Hepatocyte (in vitro differentiated cells): ENCODE results near the gene OSBPL10. TPM values are rescaled to one million over a fixed set of nuclear protein-coding genes. Genes with fewer than 3 reads are reported as not detected.
A peak's percentile ranks its signal among the peaks of the same experiment; 100 is the strongest.

ENCODE experiments used
- DNase-seq: peaks from one replicate; pipeline ENCODE4 v3.0.0-alpha.2; 2016; ENCODE audit warnings: low spot score
- H2AFZ ChIP-seq: fragments of 200-600 bp; sonication (generic); 2 replicates; pipeline ENCODE4 v1.6.0; 2016; ENCODE audit warnings: antibody characterized with exemption, mild to moderate bottlenecking
- H3K27ac ChIP-seq: fragments of 200-600 bp; sonication (generic); 2 replicates; pipeline ENCODE4 v1.5.1; 2016; ENCODE audit warnings: mild to moderate bottlenecking
- H3K27me3 ChIP-seq: fragments of 200-600 bp; sonication (generic); 2 replicates; pipeline ENCODE4 v1.6.1; 2016
- H3K36me3 ChIP-seq: fragments of 200-600 bp; sonication (generic); replicated peaks from 2 replicates; pipeline ENCODE4 v1.5.1; 2016; ENCODE audit warnings: low read depth; ENCODE audit not compliant: insufficient read depth
- H3K4me1 ChIP-seq: fragments of 200-600 bp; sonication (generic); 2 replicates; pipeline ENCODE4 v1.5.1; 2016; ENCODE audit warnings: mild to moderate bottlenecking, moderate library complexity; ENCODE audit not compliant: insufficient read depth
- H3K4me2 ChIP-seq: fragments of 200-600 bp; sonication (generic); 2 replicates; pipeline ENCODE4 v1.6.0; 2016
- H3K4me3 ChIP-seq: fragments of 200-600 bp; sonication (generic); 2 replicates; pipeline ENCODE4 v1.5.1; 2016; ENCODE audit warnings: mild to moderate bottlenecking
- H3K79me2 ChIP-seq: fragments of 200-600 bp; sonication (generic); 2 replicates; pipeline ENCODE4 v1.6.0; 2017; ENCODE audit warnings: mild to moderate bottlenecking
- H3K9me2 ChIP-seq: fragments of 200-600 bp; sonication (generic); replicated peaks from 2 replicates; pipeline ENCODE4 v1.6.0; 2017; ENCODE audit warnings: mild to moderate bottlenecking; ENCODE audit not compliant: insufficient read depth
- H3K9me3 ChIP-seq: fragments of 200-600 bp; sonication (generic); 2 replicates; pipeline ENCODE4 v1.5.1; 2016; ENCODE audit warnings: low read depth, mild to moderate bottlenecking
- H4K20me1 ChIP-seq: fragments of 200-600 bp; sonication (generic); 2 replicates; pipeline ENCODE4 v1.6.0; 2016; ENCODE audit warnings: mild to moderate bottlenecking; ENCODE audit not compliant: insufficient read depth, poor library complexity, severe bottlenecking
- EZH2 ChIP-seq: fragments of 200-600 bp; sonication (generic); IDR thresholded peaks from 2 replicates; pipeline ENCODE4 v1.6.1; 2016; ENCODE audit warnings: antibody characterized with exemption, mild to moderate bottlenecking, borderline replicate concordance
- EZH2phosphoT487 ChIP-seq: fragments of 200-600 bp; sonication (generic); IDR thresholded peaks from one replicate; pipeline ENCODE4 v1.6.1; 2018; ENCODE audit warnings: antibody characterized with exemption, mild to moderate bottlenecking, low read depth, moderate library complexity; ENCODE audit not compliant: unreplicated experiment, severe bottlenecking
- WGBS: methylation state at CpG from one replicate; pipeline ENCODE4 v1.1.6; 2016; ENCODE audit warnings: low lambda C conversion rate; ENCODE audit errors: missing lambda C conversion rate; 5-methylcytosine and 5-hydroxymethylcytosine counted together
- polyA plus RNA-seq: library from polyadenylated mRNA; unstranded; fragments of >200 nt; fragmentation: Nextera tagmentation; extraction: Ambion mirVana; gene quantifications from 2 replicates; pipeline ENCODE4 v1.2.1, GENCODE V29; 2016
- total RNA-seq: library from RNA; depleted of rRNA; stranded (reverse); fragments of >200 nt; gene quantifications from 2 replicates; pipeline ENCODE4 v1.2.3, GENCODE V29; 2014
- TF ChIP-seq, protein P1 (sequence below): fragments of 200-600 bp; sonication (generic); IDR thresholded peaks from 2 replicates; pipeline ENCODE4 v1.5.1; 2016; ENCODE audit warnings: antibody characterized with exemption, mild to moderate bottlenecking; ENCODE audit not compliant: poor library complexity

Gene OSBPL10
- total and polyA plus RNA-seq, 2 experiments from 2014 or later: 18.2 to 32.8 TPM

DNA sequence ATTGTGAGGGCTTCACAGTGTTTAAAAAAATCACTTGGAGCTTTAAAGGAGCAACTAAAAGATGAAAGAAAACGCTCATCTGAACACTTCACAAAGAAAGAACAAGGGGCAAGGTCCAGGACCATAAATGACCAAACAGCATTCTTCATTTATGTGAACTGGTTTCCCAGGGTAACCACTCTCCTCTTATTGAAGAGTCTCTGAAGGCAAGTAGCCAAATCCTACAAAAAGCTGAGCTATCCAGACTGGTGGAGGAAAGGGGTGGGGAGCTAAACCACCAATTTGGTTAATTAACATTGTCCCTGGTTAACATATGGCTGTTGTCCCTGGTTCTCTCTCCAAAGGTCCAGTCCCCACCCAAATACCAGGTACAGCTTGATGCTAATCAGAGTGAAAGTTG, 58.1 kb downstream of the OSBPL10 start:
- H3K4me1 ChIP-seq: peaks cover 4% of the 10 kb centered on the region
- H3K27ac ChIP-seq: peak overlapping the region; percentile 77
- no peak overlapping the region for H3K4me3 ChIP-seq
- TF ChIP-seq, protein P1, sequence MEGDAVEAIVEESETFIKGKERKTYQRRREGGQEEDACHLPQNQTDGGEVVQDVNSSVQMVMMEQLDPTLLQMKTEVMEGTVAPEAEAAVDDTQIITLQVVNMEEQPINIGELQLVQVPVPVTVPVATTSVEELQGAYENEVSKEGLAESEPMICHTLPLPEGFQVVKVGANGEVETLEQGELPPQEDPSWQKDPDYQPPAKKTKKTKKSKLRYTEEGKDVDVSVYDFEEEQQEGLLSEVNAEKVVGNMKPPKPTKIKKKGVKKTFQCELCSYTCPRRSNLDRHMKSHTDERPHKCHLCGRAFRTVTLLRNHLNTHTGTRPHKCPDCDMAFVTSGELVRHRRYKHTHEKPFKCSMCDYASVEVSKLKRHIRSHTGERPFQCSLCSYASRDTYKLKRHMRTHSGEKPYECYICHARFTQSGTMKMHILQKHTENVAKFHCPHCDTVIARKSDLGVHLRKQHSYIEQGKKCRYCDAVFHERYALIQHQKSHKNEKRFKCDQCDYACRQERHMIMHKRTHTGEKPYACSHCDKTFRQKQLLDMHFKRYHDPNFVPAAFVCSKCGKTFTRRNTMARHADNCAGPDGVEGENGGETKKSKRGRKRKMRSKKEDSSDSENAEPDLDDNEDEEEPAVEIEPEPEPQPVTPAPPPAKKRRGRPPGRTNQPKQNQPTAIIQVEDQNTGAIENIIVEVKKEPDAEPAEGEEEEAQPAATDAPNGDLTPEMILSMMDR: no peak
- no peak for TF ChIP-seq EZH2
- no peak for TF ChIP-seq EZH2phosphoT487
- peak; percentile 55 for DNase-seq
- no peaks in the 10 kb centered on the region for H3K27me3 ChIP-seq
- no peaks in the 10 kb centered on the region for H3K36me3 ChIP-seq
- H3K4me2 ChIP-seq: peak overlapping the region; percentile 65
- H3K9me3 ChIP-seq: no peaks in the 10 kb centered on the region
- no peaks in the 10 kb centered on the region for H4K20me1 ChIP-seq
- 12% methylated on average over 1 of the region's 1 CpG for WGBS
- H2AFZ ChIP-seq: no peak overlapping the region
- peaks cover 79% of the 10 kb centered on the region for H3K79me2 ChIP-seq
- no peaks in the 10 kb centered on the region for H3K9me2 ChIP-seq

DNA sequence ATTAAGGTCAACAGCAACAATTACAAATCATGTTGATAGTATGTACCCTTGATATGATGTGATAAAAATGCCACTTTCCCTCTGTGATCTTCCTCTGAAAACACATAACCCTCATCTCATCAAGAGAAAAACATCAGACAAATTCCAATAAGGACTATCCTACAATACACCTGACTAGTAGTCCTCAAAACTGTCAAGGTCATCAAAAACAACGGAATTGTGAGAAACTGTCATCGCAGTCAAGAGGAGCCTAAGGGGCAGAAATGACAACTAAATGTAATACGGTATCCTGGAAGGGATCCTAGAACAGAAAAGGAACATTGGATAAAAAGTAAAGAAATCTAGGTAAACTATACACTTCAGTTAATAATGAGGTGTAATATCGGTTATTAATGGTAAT, 59.2 kb downstream of the OSBPL10 start:
- no peaks in the 10 kb centered on the region for H3K36me3 ChIP-seq
- H2AFZ ChIP-seq: no peak overlapping the region
- H3K27ac ChIP-seq: no peak overlapping the region
- H4K20me1 ChIP-seq: no peaks in the 10 kb centered on the region
- H3K27me3 ChIP-seq: no peaks in the 10 kb centered on the region
- H3K4me3 ChIP-seq: no peak overlapping the region
- H3K9me3 ChIP-seq: no peaks in the 10 kb centered on the region
- peaks cover 11% of the 10 kb centered on the region for H3K4me1 ChIP-seq
- no peak for DNase-seq
- 82% methylated on average over 4 of the region's 4 CpGs for WGBS
- no peak overlapping the region for H3K4me2 ChIP-seq
- TF ChIP-seq EZH2phosphoT487 (no peak), EZH2 (no peak)
- TF ChIP-seq, protein P1: no peak
- H3K79me2 ChIP-seq: peaks cover 72% of the 10 kb centered on the region
- no peaks in the 10 kb centered on the region for H3K9me2 ChIP-seq

DNA sequence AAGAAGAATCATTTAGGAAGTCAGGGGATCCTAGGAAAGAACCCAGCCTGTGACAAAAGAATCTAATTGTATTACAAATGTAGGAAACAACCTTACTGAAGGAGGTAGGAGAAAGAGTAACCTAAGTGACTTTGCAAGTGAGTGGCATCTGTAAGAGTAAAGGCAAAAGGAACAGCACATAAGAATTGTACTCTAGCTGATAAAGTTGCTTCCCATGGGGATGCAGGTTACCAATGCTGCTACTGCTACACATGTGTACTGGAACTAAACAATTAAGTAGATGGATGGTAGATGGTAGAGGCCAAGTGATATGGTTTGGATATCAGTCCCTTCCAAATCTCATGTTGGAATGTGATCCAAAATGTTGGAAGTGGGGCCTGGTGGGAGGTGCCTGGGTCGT, 60.8 kb downstream of the OSBPL10 start:
- H3K79me2 ChIP-seq: peaks cover 68% of the 10 kb centered on the region
- H3K36me3 ChIP-seq: no peaks in the 10 kb centered on the region
- no peaks in the 10 kb centered on the region for H3K9me3 ChIP-seq
- H3K27ac ChIP-seq: no peak overlapping the region
- peaks cover 11% of the 10 kb centered on the region for H3K4me1 ChIP-seq
- H3K4me3 ChIP-seq: no peak overlapping the region
- no peak for TF ChIP-seq EZH2phosphoT487
- TF ChIP-seq EZH2: no peak
- TF ChIP-seq, protein P1: no peak
- H3K4me2 ChIP-seq: no peak overlapping the region
- H4K20me1 ChIP-seq: no peaks in the 10 kb centered on the region
- no peak for DNase-seq
- H2AFZ ChIP-seq: no peak overlapping the region
- no peaks in the 10 kb centered on the region for H3K9me2 ChIP-seq
- 92% methylated on average over 1 of the region's 1 CpG for WGBS
- no peaks in the 10 kb centered on the region for H3K27me3 ChIP-seq

DNA sequence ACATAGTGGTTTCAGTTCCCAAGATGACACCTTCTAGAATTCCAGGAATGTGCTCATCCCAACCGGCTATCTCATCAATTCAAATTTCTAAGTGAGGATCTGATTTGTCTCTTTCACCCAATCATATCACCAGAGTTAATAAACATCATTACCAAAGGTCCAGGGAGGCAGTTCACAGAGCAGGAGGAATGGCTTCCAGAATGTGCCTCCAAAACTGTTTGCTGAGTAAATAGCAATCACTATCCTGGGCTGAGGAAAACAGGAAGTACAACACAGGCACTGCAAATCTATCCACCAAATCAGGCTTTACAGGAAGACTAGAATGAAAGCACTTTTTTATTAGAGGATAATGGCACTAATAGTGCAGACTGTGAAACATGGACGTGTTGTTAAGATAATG, 61.5 kb downstream of the OSBPL10 start:
- H4K20me1 ChIP-seq: no peaks in the 10 kb centered on the region
- H3K27me3 ChIP-seq: no peaks in the 10 kb centered on the region
- no peak for DNase-seq
- no peak overlapping the region for H3K27ac ChIP-seq
- H3K4me3 ChIP-seq: no peak overlapping the region
- H3K4me2 ChIP-seq: no peak overlapping the region
- H3K9me3 ChIP-seq: no peaks in the 10 kb centered on the region
- WGBS: 68% methylated on average over 2 of the region's 2 CpGs
- H3K79me2 ChIP-seq: peaks cover 67% of the 10 kb centered on the region
- H3K9me2 ChIP-seq: no peaks in the 10 kb centered on the region
- peaks cover 11% of the 10 kb centered on the region for H3K4me1 ChIP-seq
- H3K36me3 ChIP-seq: no peaks in the 10 kb centered on the region
- H2AFZ ChIP-seq: no peak overlapping the region
- TF ChIP-seq EZH2: no peak
- TF ChIP-seq, protein P1: no peak
- no peak for TF ChIP-seq EZH2phosphoT487
